NK-92 treated with Interleukin-12 subunit alpha and Interleukin-12 subunit beta, amount 100 ng/mL, for 24 hours (cell line): Measurements from ENCODE around the gene OR9K2.
A peak's percentile ranks its signal among the peaks of the same experiment; 100 is the strongest.
"Not testable (repeated sequence)": the region's sequence is repeated elsewhere in the genome, so short reads cannot be mapped to it uniquely, and the experiment has no call there.

ENCODE experiments used
- DNase-seq: peaks from one replicate; lab custom pipeline; 2025; lab: John Stamatoyannopoulos, UW

The OR9K2 gene

GRCh38 chr12:55126106-55126505 lies at the start of gene OR9K2:
Gene OR9K2, plus strand, starts transcription at chr12:55126406. Its CDS starts 3,429 bp downstream, at chr12:55129835.
- no peak for DNase-seq

GRCh38 chr12:55092579-55092978 lies 33.6 kb upstream of the OR9K2 start:
- no peak for DNase-seq

- DNase-seq: no peak
These were observed 13.8 kb upstream of the OR9K2 start for GRCh38 chr12:55112378-55112875.

GRCh38 chr12:55116152-55116551 lies 10.1 kb upstream of the OR9K2 start:
- no peak for DNase-seq

- DNase-seq: no peak
These were observed 6.6 kb downstream of the OR9K2 start for GRCh38 chr12:55132816-55133215.

- peak; percentile 7 for DNase-seq
These were observed 16.7 kb downstream of the OR9K2 start for GRCh38 chr12:55142669-55143565.

- no peak for DNase-seq
These were observed 17.3 kb downstream of the OR9K2 start for GRCh38 chr12:55143566-55143870.

- DNase-seq: not testable (repeated sequence)
These were observed 40.9 kb downstream of the OR9K2 start for GRCh38 chr12:55167010-55167640.

- no peak for DNase-seq
These were observed 45.2 kb downstream of the OR9K2 start for GRCh38 chr12:55171445-55171844.

GRCh38 chr12:55171846-55172245 lies 45.6 kb downstream of the OR9K2 start:
- not testable (repeated sequence) for DNase-seq

GRCh38 chr12:55172686-55173085 lies 46.5 kb downstream of the OR9K2 start:
- DNase-seq: no peak

- no peak for DNase-seq
These were observed 47.2 kb downstream of the OR9K2 start for GRCh38 chr12:55173456-55173855.
